ENCODE measurements around the gene DMRT1.

Gene DMRT1

GRCh38 chr9:977838-978830, 136.6 kb downstream of the DMRT1 start:
- no peak overlapping the region for H3K27ac ChIP-seq
- TF ChIP-seq CTCF (conservative IDR thresholded peaks at IDR 0.05), result no peak

- no peak overlapping the region for H3K27ac ChIP-seq
- TF ChIP-seq CTCF (conservative IDR thresholded peaks at IDR 0.05), result no peak
Measured at GRCh38 chr9:979983-980382, 138.5 kb downstream of the DMRT1 start.

- H3K27ac ChIP-seq, result no peak overlapping the region
- TF ChIP-seq CTCF (conservative IDR thresholded peaks at IDR 0.05), result no peak
Measured at GRCh38 chr9:980640-981039, 139.1 kb downstream of the DMRT1 start.

- no peak overlapping the region for H3K27ac ChIP-seq
- no peak for TF ChIP-seq CTCF (conservative IDR thresholded peaks at IDR 0.05)
Measured at GRCh38 chr9:981491-981898, 140.0 kb downstream of the DMRT1 start.

GRCh38 chr9:982394-983230, 141.1 kb downstream of the DMRT1 start:
- TF ChIP-seq CTCF (conservative IDR thresholded peaks at IDR 0.05), result no peak
- no peak overlapping the region for H3K27ac ChIP-seq

- no peak for TF ChIP-seq CTCF (conservative IDR thresholded peaks at IDR 0.05)
- H3K27ac ChIP-seq, result no peak overlapping the region
Measured at GRCh38 chr9:994005-994404, 152.5 kb downstream of the DMRT1 start.

GRCh38 chr9:995192-995591, 153.7 kb downstream of the DMRT1 start:
- H3K27ac ChIP-seq, result no peak overlapping the region
- TF ChIP-seq CTCF (conservative IDR thresholded peaks at IDR 0.05), result no peak
